Neural cell (in vitro differentiated cells): ENCODE results near the gene GPC5.

Source experiments
- CTCF ChIP-seq: fragments of 450-650 bp; IDR thresholded peaks from 2 replicates; pipeline ENCODE4 v1.5.1; 2014; ENCODE audit warnings: antibody characterized with exemption, mild to moderate bottlenecking, moderate library complexity; ENCODE audit not compliant: poor library complexity, severe bottlenecking
- EP300 ChIP-seq: fragments of 450-650 bp; conservative IDR thresholded peaks from 2 replicates; pipeline ENCODE4 v1.6.1; 2014; ENCODE audit warnings: antibody characterized with exemption, mild to moderate bottlenecking, moderate library complexity; ENCODE audit not compliant: poor library complexity, severe bottlenecking
- EZH2 ChIP-seq: fragments of 200-600, 300-800 bp; shearing (Covaris generic), sonication (generic); IDR thresholded peaks from 2 replicates; pipeline ENCODE4 v1.6.1; 2014; ENCODE audit warnings: antibody characterized with exemption, low read length, borderline replicate concordance, mild to moderate bottlenecking; ENCODE audit not compliant: insufficient read depth, poor library complexity, severe bottlenecking
- MXI1 ChIP-seq: fragments of 450-650 bp; conservative IDR thresholded peaks from 2 replicates; pipeline ENCODE4 v1.6.1; 2014; ENCODE audit warnings: antibody characterized with exemption, mild to moderate bottlenecking; ENCODE audit not compliant: poor library complexity, severe bottlenecking
- POLR2AphosphoS5 ChIP-seq: IDR thresholded peaks from 2 replicates; pipeline ENCODE4 v1.6.1; 2012
- RAD21 ChIP-seq: fragments of 450-650 bp; conservative IDR thresholded peaks from 2 replicates; pipeline ENCODE4 v1.6.1; 2014; ENCODE audit warnings: antibody characterized with exemption, mild to moderate bottlenecking, moderate library complexity
- REST ChIP-seq: IDR thresholded peaks from 2 replicates; pipeline ENCODE4 v1.6.1; 2012; ENCODE audit warnings: borderline replicate concordance
- SMC3 ChIP-seq: fragments of 450-650 bp; conservative IDR thresholded peaks from 2 replicates; pipeline ENCODE4 v1.6.1; 2014; ENCODE audit warnings: antibody characterized with exemption, mild to moderate bottlenecking, moderate library complexity; ENCODE audit not compliant: poor library complexity
- TAF1 ChIP-seq: IDR thresholded peaks from 2 replicates; pipeline ENCODE4 v1.6.1; 2012; ENCODE audit warnings: low read depth

GRCh38 chr13:91882918-91883317 lies 484.5 kb downstream of the GPC5 start:
- no peak for TF ChIP-seq POLR2AphosphoS5
- no peak for TF ChIP-seq CTCF
- no peak for TF ChIP-seq SMC3
- no peak for TF ChIP-seq REST
- no peak for TF ChIP-seq RAD21
- no peak for TF ChIP-seq EP300
- no peak for TF ChIP-seq EZH2
- TF ChIP-seq TAF1 = no peak
- TF ChIP-seq MXI1 = no peak
